B cell (primary cell): ENCODE measurements around the gene DPYSL4. TPM values are rescaled to one million over a fixed set of nuclear protein-coding genes. Genes with fewer than 3 reads are reported as not detected.

ENCODE experiments used
- ATAC-seq: fragments of 200-7000 bp; cut with Tn5 transposase; one replicate; pipeline ENCODE4 v1.10.0; 2021; ENCODE audit warnings: low read depth, mild to moderate bottlenecking, moderate number of reproducible peaks, moderate library complexity
- CTCF ChIA-PET: fragments of 350-600 bp; sonication (Branson Sonifier 250); formaldehyde crosslinking; loops from one replicate; lab custom pipeline; 2021; ENCODE audit warnings: antibody characterized with exemption, inconsistent platforms; lab: Charles Lee
- POLR2A ChIA-PET: fragments of 350-600 bp; sonication (Branson Sonifier 250); formaldehyde crosslinking; loops from one replicate; lab custom pipeline; 2021; ENCODE audit warnings: antibody characterized with exemption; lab: Charles Lee
- DNase-seq: peaks from one replicate; pipeline ENCODE4 v3.0.0; 2013
- H2AFZ ChIP-seq: 2 replicates; pipeline ENCODE4 v1.6.1; 2012; ENCODE audit warnings: mild to moderate bottlenecking, low read depth, low read length; ENCODE audit not compliant: insufficient read depth, poor library complexity, severe bottlenecking
- H3K27ac ChIP-seq, 2 donors: 1 replicate in 1 of 2; 2 replicates in 1 of 2; pipeline ENCODE4 v1.5.1; 2012 to 2013; ENCODE audit warnings: low read length in 2 of 2, mild to moderate bottlenecking in 2 of 2, moderate library complexity in 1 of 2
- H3K27me3 ChIP-seq, 4 experiments: fragments of 200-600 bp in 1 of 4; sonication (generic) in 1 of 4; replicated peaks in 1 of 4; 1 replicate in 2 of 4; 2 replicates in 2 of 4; pipeline versions ENCODE4 v1.6.1 to v1.7.0; 2013 to 2016; ENCODE audit warnings: low read length in 3 of 4, mild to moderate bottlenecking in 2 of 4, mixed read lengths in 1 of 4, moderate library complexity in 1 of 4; ENCODE audit not compliant: insufficient read depth in 4 of 4, control insufficient read depth in 3 of 4; ENCODE audit errors: control extremely low read depth in 1 of 4
- H3K36me3 ChIP-seq, 2 experiments: replicated peaks in 1 of 2; 1 replicate in 1 of 2; 2 replicates in 1 of 2; pipeline versions ENCODE4 v1.6.1 to v1.7.1; 2013; ENCODE audit warnings: low read length in 1 of 2; ENCODE audit not compliant: insufficient read depth in 2 of 2, control insufficient read depth in 1 of 2; ENCODE audit errors: control extremely low read depth in 1 of 2, extremely low read depth in 1 of 2
- H3K4me1 ChIP-seq, 2 donors: fragments of 200-600 bp in 1 of 2; sonication (generic) in 1 of 2; 1 replicate in 1 of 2; 2 replicates in 1 of 2; pipeline versions ENCODE4 v1.5.1 to v1.6.1; 2013 to 2017; ENCODE audit warnings: low read length in 2 of 2; ENCODE audit not compliant: control insufficient read depth in 2 of 2, insufficient read depth in 2 of 2
- H3K4me2 ChIP-seq: replicated peaks from 2 replicates; pipeline ENCODE3; 2012; ENCODE audit warnings: mild to moderate bottlenecking, low read depth, low read length; ENCODE audit not compliant: poor library complexity, severe bottlenecking
- H3K4me3 ChIP-seq, 5 experiments: fragments of 200-600 bp in 1 of 5; sonication (generic) in 1 of 5; 1 replicate in 3 of 5; 2 replicates in 2 of 5; pipeline versions ENCODE4 v1.5.1 to v1.7.0; 2011 to 2016; ENCODE audit warnings: low read length in 4 of 5, mild to moderate bottlenecking in 4 of 5, low read depth in 2 of 5, control low read depth in 1 of 5, moderate library complexity in 1 of 5; ENCODE audit not compliant: insufficient read depth in 1 of 5; ENCODE audit errors: control extremely low read depth in 1 of 5, extremely low read depth in 1 of 5
- H3K79me2 ChIP-seq: fragments of 200-600 bp; sonication (generic); one replicate; pipeline ENCODE4 v1.6.0; 2016; ENCODE audit warnings: low read length; ENCODE audit not compliant: control insufficient read depth, insufficient read depth
- H3K9ac ChIP-seq: fragments of 200-600 bp; sonication (generic); 2 replicates; pipeline ENCODE4 v1.6.1; 2017; ENCODE audit warnings: mild to moderate bottlenecking, low read length, moderate library complexity
- H3K9me3 ChIP-seq, 3 donors: one replicate each; pipeline versions ENCODE4 v1.6.1 to v1.7.1; 2013; ENCODE audit warnings: low read length in 2 of 3; ENCODE audit not compliant: control insufficient read depth in 2 of 3, insufficient read depth in 1 of 3; ENCODE audit errors: control extremely low read depth in 1 of 3
- H4K20me1 ChIP-seq: 2 replicates; pipeline ENCODE4 v1.6.0; 2012; ENCODE audit warnings: mild to moderate bottlenecking, low read length; ENCODE audit not compliant: insufficient read depth, control insufficient read depth, poor library complexity, severe bottlenecking
- H3K27ac Mint-ChIP-seq: one replicate; pipeline ENCODE4 v1.8.0; 2021; ENCODE audit warnings: mixed read lengths
- H3K27me3 Mint-ChIP-seq: one replicate; pipeline ENCODE4 v1.8.0; 2021; ENCODE audit warnings: mixed read lengths
- H3K4me1 Mint-ChIP-seq: one replicate; pipeline ENCODE4 v1.8.0; 2021; ENCODE audit warnings: mixed read lengths
- H3K4me3 Mint-ChIP-seq: one replicate; pipeline ENCODE4 v1.8.0; 2021; ENCODE audit warnings: mixed read lengths
- H3K9me3 Mint-ChIP-seq: one replicate; pipeline ENCODE4 v1.8.0; 2022; ENCODE audit warnings: mixed read lengths; ENCODE audit not compliant: insufficient read depth
- CTCF ChIP-seq: fragments of 200-600 bp; IDR thresholded peaks from one replicate; pipeline ENCODE4 v1.8.0; 2022; ENCODE audit warnings: antibody characterized with exemption, mild to moderate bottlenecking
- EZH2 ChIP-seq: IDR thresholded peaks from 2 replicates; pipeline ENCODE4 v1.6.1; 2012; ENCODE audit warnings: borderline replicate concordance, low read depth, mild to moderate bottlenecking, moderate library complexity, low read length; ENCODE audit not compliant: insufficient read depth, poor library complexity, severe bottlenecking
- WGBS: methylation state at CpG from one replicate; pipeline ENCODE4 v1.1.5; 2013; ENCODE audit warnings: missing lambda C conversion rate; ENCODE audit not compliant: insufficient coverage; 5-methylcytosine and 5-hydroxymethylcytosine counted together
- intact Hi-C: fragments of 100-400 bp; cut with micrococcal nuclease; formaldehyde crosslinking; loops from one replicate; pipeline ENCODE4 v1.10.0; 2022
- polyA plus RNA-seq: library from polyadenylated mRNA; depleted of rRNA; stranded (reverse); fragments of >200 nt; gene quantifications from 2 replicates; pipeline ENCODE4 v1.2.3, GENCODE V29; 2012
- total RNA-seq, 2 donors: library from RNA; stranded (reverse); fragments of 120-200 nt in 1 of 2; gene quantifications; 1 replicate in 1 of 2; 2 replicates in 1 of 2; pipeline versions ENCODE4 v1.2.3 to v1.2.4, GENCODE V29; 2013 to 2022

DPYSL4 gene
- total and polyA plus RNA-seq, 2 donors (not counting 1 experiment from before 2014, with no cell fraction given), result 0.03 to 0.22 TPM

- WGBS, result 89% methylated on average over 35 of the region's 35 CpGs
- Histone ChIP-seq H3K4me2 (no peak overlapping the region), H3K36me3 (no peaks in the 10 kb centered on the region), H3K4me1 (no peaks in the 10 kb centered on the region), H3K27ac (no peak overlapping the region), H3K9ac (no peak overlapping the region), H4K20me1 (no peaks in the 10 kb centered on the region), H3K9me3 (no peaks in the 10 kb centered on the region), H3K27me3 (no peaks in the 10 kb centered on the region), H2AFZ (no peak overlapping the region), H3K4me3 (no peak overlapping the region), H3K79me2 (no peaks in the 10 kb centered on the region)
- ChIA-PET POLR2A (no interaction called here), CTCF (no interaction called here)
- TF ChIP-seq CTCF (no peak), EZH2 (no peak)
- no peak overlapping the region for H3K27ac Mint-ChIP-seq
- H3K4me1 Mint-ChIP-seq, result no peaks in the 10 kb centered on the region
- no peak overlapping the region for H3K4me3 Mint-ChIP-seq
- no peaks in the 10 kb centered on the region for H3K27me3 Mint-ChIP-seq
- ATAC-seq (no peak), DNase-seq (no peak)
- no peaks in the 10 kb centered on the region for H3K9me3 Mint-ChIP-seq
- intact Hi-C loops, result no loop called here
Measured at GRCh38 chr10:132200344-132201110, 13.8 kb downstream of the DPYSL4 start.

GRCh38 chr10:132201111-132201969, 14.6 kb downstream of the DPYSL4 start:
- Histone ChIP-seq H3K4me2 (no peak overlapping the region), H3K36me3 (no peaks in the 10 kb centered on the region), H2AFZ (no peak overlapping the region), H3K27me3 (no peaks in the 10 kb centered on the region), H3K4me3 (no peak overlapping the region), H3K9ac (no peak overlapping the region), H3K79me2 (no peaks in the 10 kb centered on the region), H3K9me3 (no peaks in the 10 kb centered on the region), H3K27ac (no peak overlapping the region), H3K4me1 (no peaks in the 10 kb centered on the region), H4K20me1 (no peaks in the 10 kb centered on the region)
- TF ChIP-seq CTCF, result no peak
- TF ChIP-seq EZH2, result no peak
- DNase-seq, result no peak
- no peaks in the 10 kb centered on the region for H3K27me3 Mint-ChIP-seq
- ATAC-seq, result no peak
- intact Hi-C loops, result no loop called here
- H3K4me3 Mint-ChIP-seq, result no peak overlapping the region
- H3K9me3 Mint-ChIP-seq, result no peaks in the 10 kb centered on the region
- H3K27ac Mint-ChIP-seq, result no peak overlapping the region
- POLR2A ChIA-PET, result no interaction called here
- H3K4me1 Mint-ChIP-seq, result no peaks in the 10 kb centered on the region
- 89% methylated on average over 30 of the region's 35 CpGs for WGBS
- CTCF ChIA-PET, result no interaction called here
